AG08396 (cell line): ENCODE measurements around the gene ABCB7.
"Not testable (repeated sequence)": the region's sequence is repeated elsewhere in the genome, so short reads cannot be mapped to it uniquely, and the experiment has no call there.

Experiments used
- DNase-seq: peaks from one replicate; pipeline ENCODE4 v3.0.0; 2012; ENCODE audit warnings: low spot score, mixed read lengths

The ABCB7 gene

GRCh38 chrX:75096331-75096730 is 59.8 kb downstream of the ABCB7 start:
- DNase-seq: no peak

- no peak for DNase-seq
Observed at GRCh38 chrX:75086731-75087195, 69.3 kb downstream of the ABCB7 start.

- DNase-seq: no peak
Observed at GRCh38 chrX:75084757-75085156, 71.3 kb downstream of the ABCB7 start.

- no peak for DNase-seq
Observed at GRCh38 chrX:75076429-75076828, 79.7 kb downstream of the ABCB7 start.

GRCh38 chrX:75074475-75074874 is 81.6 kb downstream of the ABCB7 start:
- DNase-seq: no peak

- DNase-seq: no peak
Observed at GRCh38 chrX:75071334-75071733, 84.7 kb downstream of the ABCB7 start.

GRCh38 chrX:75067931-75068330 is 88.2 kb downstream of the ABCB7 start:
- no peak for DNase-seq

- no peak for DNase-seq
Observed at GRCh38 chrX:75061701-75062100, 94.4 kb downstream of the ABCB7 start.

GRCh38 chrX:75051047-75051446 is 105.0 kb downstream of the ABCB7 start:
- DNase-seq: no peak

- no peak for DNase-seq
Observed at GRCh38 chrX:75045369-75045768, 110.7 kb downstream of the ABCB7 start.

GRCh38 chrX:75044142-75044541 is 111.9 kb downstream of the ABCB7 start:
- not testable (repeated sequence) for DNase-seq

GRCh38 chrX:75038925-75039324 is 117.2 kb downstream of the ABCB7 start:
- DNase-seq: peak; percentile 3
